ENCODE results near the gene SEC22A. TPM values are rescaled to one million over a fixed set of nuclear protein-coding genes. Genes with fewer than 3 reads are reported as not detected.

Gene SEC22A
- total and polyA plus RNA-seq, 9 donors = 14.1 to 26.5 (median 18.0) TPM

DNA sequence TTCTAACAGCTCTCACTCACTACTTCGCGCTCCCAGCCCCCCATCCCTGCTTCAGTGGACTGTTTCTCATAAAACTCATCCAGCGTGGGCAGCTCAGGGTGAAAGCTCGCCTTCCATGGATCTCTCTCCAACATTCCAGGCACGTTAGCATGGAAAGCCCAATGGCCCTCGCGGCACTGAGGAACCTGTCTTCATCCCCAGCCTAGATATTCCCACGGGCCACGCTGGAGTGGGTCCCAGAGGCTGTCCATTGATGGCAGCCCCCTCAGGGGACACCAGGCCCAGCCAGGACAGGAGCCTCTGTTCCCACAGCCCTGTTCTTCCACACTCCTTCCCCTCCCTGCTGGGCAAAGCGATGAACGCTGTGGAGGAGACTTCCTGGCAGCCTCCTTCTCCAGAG, 121.1 kb downstream of the SEC22A start:
- H3K4me1 ChIP-seq (ENCODE audit: control insufficient read depth, insufficient read depth, low read length) = peaks cover 6% of the 10 kb centered on the region
- H3K4me3 ChIP-seq (ENCODE audit: low read length) = no peak overlapping the region
- 71% methylated on average over 9 of the region's 11 CpGs for WGBS (ENCODE audit: insufficient coverage)
- DNase-seq = no peak
- no peak overlapping the region for H3K27ac ChIP-seq (ENCODE audit: low read length)
- no peaks in the 10 kb centered on the region for H3K36me3 ChIP-seq (ENCODE audit: control insufficient read depth, insufficient read depth, low read length)
- peaks cover 7% of the 10 kb centered on the region for H3K27me3 ChIP-seq (ENCODE audit: control insufficient read depth, insufficient read depth, low read length)
- H3K9me3 ChIP-seq (replicated peaks; ENCODE audit: control insufficient read depth, low read depth, low read length) = no peaks in the 10 kb centered on the region

Other genes with a start within 250 kb of the SEC22A start
- gene SEMA5B, start 174.2 kb upstream of the SEC22A start, total RNA-seq = 17.7 TPM
- 10 to 100 TPM; 14.3 to 35.4 (median 26.3) TPM for gene SEMA5B, start 174.2 kb upstream of the SEC22A start, polyA plus RNA-seq (ENCODE audit: insufficient read depth in 1 of 8, insufficient read length in 8 of 8, low replicate concordance in 1 of 8)
- 21.9 TPM for gene PDIA5, start 134.9 kb upstream of the SEC22A start, total RNA-seq
- 10 to 100 TPM; 14.9 to 28.5 (median 19.4) TPM for gene PDIA5, start 134.9 kb upstream of the SEC22A start, polyA plus RNA-seq (ENCODE audit: insufficient read depth in 1 of 8, insufficient read length in 8 of 8, low replicate concordance in 1 of 8)
- gene ADCY5, start 247.1 kb downstream of the SEC22A start, total RNA-seq = 1.8 TPM
- 1 to 10 TPM; 2.4 to 6.1 (median 4.5) TPM for gene ADCY5, start 247.1 kb downstream of the SEC22A start, polyA plus RNA-seq (ENCODE audit: insufficient read depth in 1 of 8, insufficient read length in 8 of 8, low replicate concordance in 1 of 8)

All from muscle of leg (tissue), 11 donors.